HG03575 (cell line): ENCODE data around the gene WNT2B.
"Not testable (repeated sequence)": the region's sequence is repeated elsewhere in the genome, so short reads cannot be mapped to it uniquely, and the experiment has no call there.

ENCODE experiments used
- ATAC-seq: cut with Tn5 transposase; IDR thresholded peaks from one replicate; pipeline ENCODE4 v1.9.1; 2021; ENCODE audit not compliant: unreplicated experiment, insufficient number of reproducible peaks, low FRiP score; ENCODE audit errors: extremely low read depth

WNT2B gene

DNA sequence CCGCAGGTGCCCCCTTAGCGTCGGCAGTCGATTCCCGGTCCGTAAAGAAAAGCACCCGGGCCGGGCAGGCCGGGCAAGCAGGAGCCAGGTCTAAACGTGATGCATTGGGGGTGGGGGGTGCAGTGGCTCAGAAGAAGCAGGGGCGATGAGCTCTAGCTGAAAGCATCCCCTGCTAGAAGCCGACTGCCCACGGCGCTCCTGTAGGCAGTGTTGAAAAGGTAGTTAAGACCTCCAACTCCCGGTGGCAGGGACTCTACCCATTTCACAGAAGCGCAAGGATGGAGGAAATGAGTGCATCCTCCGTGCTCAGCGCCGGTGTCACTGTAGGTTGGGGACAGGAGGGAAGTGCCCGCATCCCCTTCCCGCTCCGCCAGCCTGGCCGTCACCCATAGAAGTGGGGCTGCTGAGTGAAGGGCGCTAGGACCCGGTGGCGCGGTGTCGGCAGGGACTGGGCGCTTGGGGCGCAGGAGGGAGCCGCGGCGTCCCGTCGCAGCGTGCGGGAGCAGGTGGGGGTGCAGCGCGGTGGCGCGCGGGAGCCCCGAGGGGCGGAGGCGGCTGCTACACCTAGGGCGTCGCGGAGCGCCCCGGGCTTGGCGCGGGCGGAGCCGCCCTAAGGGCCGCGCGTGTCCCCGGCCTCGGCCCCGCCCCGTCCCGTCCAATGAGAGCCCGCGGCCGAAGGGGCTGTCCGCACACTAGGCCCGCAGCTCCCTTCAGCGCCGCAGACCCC, at the start of gene WNT2B:
TSS of gene WNT2B (plus strand) at position 688 of the 727 bp plus-strand sequence. CDS start 298 bp downstream, outside the sequence.
- ATAC-seq: no peak

GRCh38 chr1:112460615-112461014, 48.1 kb upstream of the WNT2B start:
- ATAC-seq: no peak

GRCh38 chr1:112461200-112461871, 47.4 kb upstream of the WNT2B start:
- no peak for ATAC-seq

- no peak for ATAC-seq
These were observed 45.8 kb upstream of the WNT2B start for GRCh38 chr1:112462953-112463279.

DNA sequence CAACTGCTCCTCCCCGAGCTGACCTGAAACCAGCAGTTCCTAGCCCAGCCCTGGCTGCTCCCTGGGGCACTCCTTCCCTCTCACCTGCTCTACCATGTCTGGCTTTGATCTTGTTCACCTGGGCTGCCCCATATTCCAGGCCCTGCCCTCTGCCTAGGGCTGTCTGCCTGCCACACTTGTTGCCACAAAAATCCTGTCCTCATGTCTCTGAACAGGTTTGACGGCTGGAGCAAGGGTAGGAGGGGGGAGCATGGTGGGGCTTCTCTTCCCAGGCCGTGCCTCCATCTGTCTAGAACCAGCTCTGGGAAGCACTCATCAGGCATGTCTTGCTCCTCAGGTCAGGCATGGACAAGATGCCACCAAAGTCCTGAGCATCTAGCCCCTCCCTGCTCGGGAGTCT, 44.3 kb upstream of the WNT2B start:
- ATAC-seq: no peak

GRCh38 chr1:112465122-112465521, 43.6 kb upstream of the WNT2B start:
- no peak for ATAC-seq

GRCh38 chr1:112466078-112466660, 42.6 kb upstream of the WNT2B start:
- no peak for ATAC-seq

DNA sequence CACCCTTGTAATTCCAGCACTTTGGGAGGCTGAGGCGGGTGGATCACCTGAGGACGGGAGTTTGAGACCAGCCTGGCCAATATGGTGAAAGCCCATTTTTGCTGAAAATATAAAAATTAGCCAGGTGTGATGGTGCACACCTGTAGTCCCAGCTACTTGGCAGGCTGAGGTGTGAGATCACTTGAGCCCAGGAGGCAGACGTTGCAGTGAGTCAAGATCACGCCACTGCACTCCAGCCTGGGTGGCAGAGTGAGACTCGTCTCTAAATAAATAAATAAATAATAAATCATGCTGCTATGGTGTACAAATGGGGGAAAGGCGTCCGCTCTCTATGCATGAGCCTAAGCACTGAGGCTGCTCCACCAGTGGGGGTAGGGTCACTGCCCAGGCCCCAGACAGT, 38.4 kb upstream of the WNT2B start:
- not testable (repeated sequence) for ATAC-seq

DNA sequence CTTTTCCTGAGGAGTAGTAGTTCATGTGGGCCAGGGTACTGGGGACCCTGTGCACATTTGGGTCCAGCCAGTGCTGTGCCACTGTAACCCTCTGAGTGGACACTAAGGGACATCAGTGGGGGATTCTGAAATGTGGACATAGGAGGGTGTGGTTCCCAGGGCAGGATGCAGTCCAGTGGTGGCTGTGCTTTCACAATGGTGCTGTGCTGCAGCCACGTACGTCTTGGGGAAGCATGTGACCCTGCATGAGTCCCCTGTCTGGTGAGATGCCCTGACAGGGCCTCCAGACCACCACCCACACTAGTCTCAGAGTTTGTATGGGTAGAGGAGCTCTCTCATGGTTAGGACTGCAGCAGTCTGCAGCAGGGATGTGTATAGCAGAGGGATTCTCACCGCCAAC, 37.8 kb upstream of the WNT2B start:
- no peak for ATAC-seq

DNA sequence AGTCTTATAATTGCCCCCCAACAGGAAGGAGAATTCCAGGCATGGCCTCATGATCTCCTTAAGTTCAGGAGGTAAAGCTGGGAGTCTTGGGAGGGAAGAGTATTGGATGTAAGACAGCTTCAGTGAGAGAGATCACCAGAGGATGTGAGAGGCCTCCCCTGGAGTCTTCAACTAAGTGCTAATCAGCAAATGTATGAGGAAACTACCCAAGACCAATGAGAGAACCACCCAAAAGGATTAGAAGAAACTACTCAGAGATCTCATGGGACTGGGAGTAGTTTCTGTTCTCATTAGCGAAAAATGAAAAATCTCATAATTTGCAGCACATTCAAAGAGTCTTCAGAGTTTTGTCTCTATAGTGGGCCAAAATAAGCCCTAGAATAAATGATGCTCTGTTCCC, 36.6 kb upstream of the WNT2B start:
- ATAC-seq: no peak

DNA sequence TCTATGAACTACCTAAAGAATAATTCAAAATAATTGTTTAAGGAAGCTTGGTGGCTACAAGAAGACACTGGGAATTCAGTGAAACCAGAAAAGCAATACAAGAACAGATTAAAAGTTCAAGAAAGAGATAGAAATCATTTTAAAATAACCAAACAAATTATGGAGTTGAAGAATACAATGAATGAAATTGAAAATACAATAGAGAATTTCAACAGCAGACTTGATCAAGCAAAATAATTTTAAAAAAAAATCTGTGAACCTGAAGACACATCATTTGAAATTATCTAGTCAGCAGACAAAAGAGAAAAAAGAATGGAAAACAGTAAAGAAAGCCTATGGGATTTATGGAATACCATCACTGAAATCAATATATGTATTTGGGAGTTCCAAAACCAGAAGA, 31.2 kb upstream of the WNT2B start:
- ATAC-seq: no peak

GRCh38 chr1:112478314-112478713, 30.5 kb upstream of the WNT2B start:
- no peak for ATAC-seq

- not testable (repeated sequence) for ATAC-seq
These were observed 22.7 kb upstream of the WNT2B start for GRCh38 chr1:112486063-112486462.

GRCh38 chr1:112487686-112488085, 21.1 kb upstream of the WNT2B start:
- not testable (repeated sequence) for ATAC-seq

DNA sequence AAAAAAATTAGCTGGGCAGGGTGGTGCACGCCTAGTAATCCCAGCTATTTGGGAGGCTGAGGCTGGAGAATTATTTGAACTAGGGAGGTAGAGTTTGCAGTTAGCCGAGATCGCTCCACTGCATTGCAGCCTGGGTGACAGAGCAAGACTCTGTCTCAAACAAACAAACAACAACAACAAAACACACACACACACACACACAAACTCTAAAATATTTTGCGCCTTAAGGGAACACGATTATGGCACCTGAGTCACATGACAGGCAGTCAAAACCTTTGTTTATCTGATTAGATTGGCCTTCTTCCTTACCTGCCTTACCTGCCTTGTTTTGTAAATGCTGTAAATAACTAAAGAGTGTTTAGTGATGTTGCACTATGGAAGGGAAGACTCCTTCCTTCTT, 20.6 kb upstream of the WNT2B start:
- ATAC-seq: no peak

DNA sequence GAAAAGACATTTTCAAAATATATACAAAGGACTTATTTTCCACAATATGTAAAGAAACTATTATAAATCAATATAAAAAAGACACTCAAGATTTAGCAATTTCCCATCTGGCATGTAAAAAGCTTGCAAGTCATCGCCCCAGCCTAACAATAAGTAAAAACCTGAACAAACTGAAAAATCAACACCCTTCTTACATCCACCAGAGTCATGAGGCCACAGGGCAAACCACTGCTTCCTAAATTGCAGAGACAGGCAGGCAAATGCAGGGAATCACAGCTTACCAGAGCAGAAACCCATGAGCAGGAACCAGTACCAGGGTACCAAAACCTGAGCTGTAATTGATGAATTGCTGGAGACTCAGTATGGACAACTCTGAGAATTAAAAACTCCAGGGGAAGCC, 16.7 kb upstream of the WNT2B start:
- no peak for ATAC-seq

DNA sequence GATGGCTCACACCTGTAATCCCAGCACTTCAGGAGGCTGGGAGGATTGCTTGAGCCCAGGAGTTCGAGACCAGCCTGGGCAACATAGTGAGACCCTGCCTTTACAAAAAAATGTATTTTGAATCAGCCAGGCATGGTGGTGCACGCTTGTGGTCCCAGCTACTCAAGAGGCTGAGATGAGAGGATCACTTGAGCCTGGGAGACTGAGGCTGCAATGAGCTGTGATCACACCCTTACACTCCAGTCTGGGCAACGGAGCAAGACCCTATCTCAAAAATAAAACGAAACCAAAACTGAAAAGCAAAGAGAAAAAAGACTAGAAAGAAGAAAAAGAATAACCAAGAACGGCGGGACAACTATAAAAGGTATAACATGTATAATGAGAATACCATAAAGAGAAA, 15.4 kb upstream of the WNT2B start:
- ATAC-seq: no peak

- no peak for ATAC-seq
These were observed 12.5 kb upstream of the WNT2B start for GRCh38 chr1:112496290-112496689.

DNA sequence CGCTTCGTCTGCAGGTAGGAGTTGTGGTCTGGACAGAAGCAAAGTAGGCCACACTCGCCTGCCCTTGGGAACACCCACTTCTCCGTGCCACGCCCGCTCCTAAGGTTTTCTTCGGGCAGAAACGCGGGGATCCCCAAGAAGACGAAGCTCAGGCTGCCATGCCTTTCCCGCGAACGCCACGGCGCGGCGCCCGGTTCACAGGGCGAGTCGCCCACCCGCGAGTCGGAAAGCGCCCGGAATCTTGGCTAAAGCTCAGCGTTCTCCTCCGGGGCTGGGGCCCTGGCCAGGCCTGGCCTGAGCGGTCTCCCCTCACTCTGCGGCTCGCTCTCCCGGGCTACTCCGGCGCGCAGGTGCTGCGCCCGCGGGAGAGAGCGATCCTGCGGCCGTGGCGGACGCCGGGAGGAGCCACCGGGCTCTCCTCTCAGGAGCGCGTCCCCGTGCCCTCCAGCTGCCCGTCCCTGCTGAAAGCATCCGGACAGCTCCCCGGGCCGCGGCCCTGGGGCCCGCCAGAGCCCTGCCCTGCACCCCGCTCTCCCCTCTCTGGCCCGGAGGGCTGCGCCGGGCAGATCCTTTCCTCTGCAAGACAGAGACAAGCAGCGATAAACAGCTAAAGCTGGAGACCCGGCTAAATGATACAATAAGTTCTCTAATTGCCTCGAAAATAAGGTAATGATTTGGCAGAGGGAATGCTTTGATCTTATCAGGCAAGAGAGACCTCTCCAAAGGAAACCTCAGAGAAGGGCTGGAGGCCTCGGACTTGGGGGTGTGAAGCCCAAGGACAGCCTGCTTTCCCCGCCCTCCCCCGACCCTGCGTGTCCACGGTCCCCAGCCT, 6.7 kb upstream of the WNT2B start:
- no peak for ATAC-seq

DNA sequence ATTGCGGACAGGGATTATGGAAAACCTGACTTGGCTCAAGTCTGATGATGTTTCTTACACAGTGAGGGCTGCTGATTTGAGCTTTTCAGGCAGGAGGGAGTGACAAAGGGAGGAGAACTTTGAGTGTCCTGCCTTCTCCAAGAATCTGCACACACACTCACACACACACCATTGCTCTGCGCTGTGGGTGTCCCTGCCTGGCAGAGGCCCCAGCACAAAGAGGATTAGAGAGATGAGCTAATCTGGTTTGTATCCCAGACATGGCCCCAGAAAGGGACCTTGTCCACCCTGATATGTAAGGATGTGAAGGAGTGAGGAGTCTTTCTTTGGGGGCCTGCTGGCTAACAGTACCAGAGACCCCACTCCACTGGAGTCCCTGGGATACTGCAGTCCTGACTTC, 5.9 kb upstream of the WNT2B start:
- no peak for ATAC-seq
